ENCODE measurements around the gene CCDC134.

Gene CCDC134

GRCh38 chr22:41793871-41794270 lies 6.6 kb upstream of the CCDC134 start:
- DNase-seq = no peak

GRCh38 chr22:41798736-41799135 lies 1.7 kb upstream of the CCDC134 start:
- no peak for DNase-seq

GRCh38 chr22:41799486-41800347 lies 762 bp upstream of the CCDC134 start:
- DNase-seq = no peak

- DNase-seq = no peak
Observed at GRCh38 chr22:41801147-41801819, 804 bp downstream of the CCDC134 start.

GRCh38 chr22:41801886-41802285 lies 1.4 kb downstream of the CCDC134 start:
- DNase-seq = no peak

- no peak for DNase-seq
Observed at GRCh38 chr22:41805639-41806038, 5.2 kb downstream of the CCDC134 start.

GRCh38 chr22:41808400-41808799 lies 7.9 kb downstream of the CCDC134 start:
- DNase-seq = no peak

GRCh38 chr22:41810022-41810421 lies 9.5 kb downstream of the CCDC134 start:
- no peak for DNase-seq

- DNase-seq = no peak
Observed at GRCh38 chr22:41812805-41813545, 12.5 kb downstream of the CCDC134 start.

GRCh38 chr22:41813726-41814410 lies 13.4 kb downstream of the CCDC134 start:
- no peak for DNase-seq

GRCh38 chr22:41815716-41816115 lies 15.2 kb downstream of the CCDC134 start:
- DNase-seq = no peak

- no peak for DNase-seq
Observed at GRCh38 chr22:41816241-41816640, 15.8 kb downstream of the CCDC134 start.

GRCh38 chr22:41816871-41817270 lies 16.4 kb downstream of the CCDC134 start:
- DNase-seq = no peak

GRCh38 chr22:41818011-41818410 lies 17.5 kb downstream of the CCDC134 start:
- DNase-seq = no peak

GRCh38 chr22:41818596-41818995 lies 18.1 kb downstream of the CCDC134 start:
- no peak for DNase-seq

- no peak for DNase-seq
Observed at GRCh38 chr22:41819257-41819656, 18.8 kb downstream of the CCDC134 start.

GRCh38 chr22:41820447-41820846 lies 20.0 kb downstream of the CCDC134 start:
- DNase-seq = no peak

GRCh38 chr22:41821471-41822316 lies 21.2 kb downstream of the CCDC134 start:
- DNase-seq = no peak

- no peak for DNase-seq
Observed at GRCh38 chr22:41822317-41823057, 22.0 kb downstream of the CCDC134 start.

GRCh38 chr22:41823797-41824196 lies 23.3 kb downstream of the CCDC134 start:
- no peak for DNase-seq

- DNase-seq = no peak
Observed at GRCh38 chr22:41825376-41825775, 24.9 kb downstream of the CCDC134 start.
